Adipose tissue (tissue), 3 donors: ENCODE measurements around the gene TMEM240. TPM values are rescaled to one million over a fixed set of nuclear protein-coding genes. Genes with fewer than 3 reads are reported as not detected.
"Not testable (repeated sequence)": the region's sequence is repeated elsewhere in the genome, so short reads cannot be mapped to it uniquely, and the experiment has no call there.

ENCODE experiments used
- H3K27ac ChIP-seq: one replicate; pipeline ENCODE4 v1.5.1; 2013; ENCODE audit warnings: low read depth, low read length
- WGBS, 3 donors: extraction: QIAGEN DNeasy Blood & Tissue Kit; methylation state at CpG; one replicate each; pipeline ENCODE4 v1.1.7; 2013; 5-methylcytosine and 5-hydroxymethylcytosine counted together
- polyA plus RNA-seq, 3 donors: library from polyadenylated mRNA; stranded (reverse); fragments of 200-250 nt; gene quantifications; one replicate each; pipeline ENCODE4 v1.2.3, GENCODE V29; 2013
- donor health status: healthy with polysubstance abuse.
- donor health status: Bipolar disorder and iron deficiency.
- donor health status: healthy.

Gene TMEM240
- polyA plus RNA-seq, 3 donors, result 0.85 to 4.3 (median 2.1) TPM

- H3K27ac ChIP-seq, result not testable (repeated sequence)
- 95 to 97% (median 96%) methylated on average over 33 to 41 of the region's 46 CpGs for WGBS, 3 donors
Observed at GRCh38 chr1:1484976-1485750, 55.3 kb downstream of the TMEM240 start.

Other genes starting within 250 kb of the TMEM240 start
- gene ACAP3, start 232.7 kb downstream of the TMEM240 start, polyA plus RNA-seq, result 10 to 100 TPM; 14.5 to 35.7 (median 27.5) TPM
- gene PUSL1, start 232.0 kb downstream of the TMEM240 start, polyA plus RNA-seq, result 10 to 100 TPM in 2 of 3 donors, 1 to 10 TPM in 1; 6.6 to 13.5 (median 12.8) TPM
- gene INTS11, start 216.0 kb downstream of the TMEM240 start, polyA plus RNA-seq, result 100 to 1,000 TPM in 1 of 3 donors, 10 to 100 TPM in 2; 92.8 to 117 (median 98.6) TPM
- gene CPTP, start 215.8 kb downstream of the TMEM240 start, polyA plus RNA-seq, result 10 to 100 TPM; 12.3 to 17.4 (median 16.5) TPM
- gene TAS1R3, start 209.3 kb downstream of the TMEM240 start, polyA plus RNA-seq, result under 1 TPM; 0.10 to 0.45 (median 0.19) TPM
- gene DVL1, start 191.2 kb downstream of the TMEM240 start, polyA plus RNA-seq, result 10 to 100 TPM; 42.5 to 54.5 (median 48.9) TPM
- gene MXRA8, start 182.1 kb downstream of the TMEM240 start, polyA plus RNA-seq, result 100 to 1,000 TPM in 1 of 3 donors, 10 to 100 TPM in 2; 11.7 to 104 (median 82.1) TPM
- 100 to 1,000 TPM; 129 to 240 (median 165) TPM for gene AURKAIP1, start 165.4 kb downstream of the TMEM240 start, polyA plus RNA-seq
- 100 to 1,000 TPM; 103 to 173 (median 106) TPM for gene CCNL2, start 141.3 kb downstream of the TMEM240 start, polyA plus RNA-seq
- 100 to 1,000 TPM; 110 to 228 (median 190) TPM for gene MRPL20, start 133.3 kb downstream of the TMEM240 start, polyA plus RNA-seq
- gene ANKRD65, start 119.3 kb downstream of the TMEM240 start, polyA plus RNA-seq, result 10 to 100 TPM in 2 of 3 donors, 1 to 10 TPM in 1; 9.9 to 25.5 (median 10.6) TPM
- gene VWA1, start 104.9 kb downstream of the TMEM240 start, polyA plus RNA-seq, result 10 to 100 TPM in 2 of 3 donors, 1 to 10 TPM in 1; 7.8 to 53.1 (median 42.1) TPM
- 10 to 100 TPM in 1 of 3 donors, 1 to 10 TPM in 1, under 1 TPM in 1; 0.34 to 10.3 (median 2.2) TPM for gene ATAD3C, start 90.9 kb downstream of the TMEM240 start, polyA plus RNA-seq
- gene ATAD3B, start 68.9 kb downstream of the TMEM240 start, polyA plus RNA-seq, result 10 to 100 TPM; 13.6 to 27.5 (median 14.2) TPM
- 10 to 100 TPM; 12.9 to 23.1 (median 14.2) TPM for gene ATAD3A, start 28.5 kb downstream of the TMEM240 start, polyA plus RNA-seq
- gene SSU72, start 34.2 kb upstream of the TMEM240 start, polyA plus RNA-seq, result 100 to 1,000 TPM in 2 of 3 donors, 10 to 100 TPM in 1; 63.1 to 139 (median 133) TPM
- gene FNDC10, start 59.5 kb upstream of the TMEM240 start, polyA plus RNA-seq, result 1 to 10 TPM in 1 of 3 donors, under 1 TPM in 2; 0.52 to 2.2 (median 0.70) TPM
- 10 to 100 TPM; 37.0 to 65.3 (median 41.8) TPM for gene MIB2, start 74.9 kb upstream of the TMEM240 start, polyA plus RNA-seq
- 10 to 100 TPM in 1 of 3 donors, 1 to 10 TPM in 1, under 1 TPM in 1; 0.89 to 24.4 (median 3.4) TPM for gene MMP23B, start 91.5 kb upstream of the TMEM240 start, polyA plus RNA-seq
- 10 to 100 TPM; 17.6 to 35.4 (median 26.6) TPM for gene CDK11B, start 118.4 kb upstream of the TMEM240 start, polyA plus RNA-seq
- 10 to 100 TPM; 15.1 to 19.5 (median 18.5) TPM for gene SLC35E2B, start 152.2 kb upstream of the TMEM240 start, polyA plus RNA-seq
- 10 to 100 TPM; 10.5 to 52.6 (median 21.5) TPM for gene CDK11A, start 183.7 kb upstream of the TMEM240 start, polyA plus RNA-seq
- gene NADK, start 237.8 kb upstream of the TMEM240 start, polyA plus RNA-seq, result 100 to 1,000 TPM in 1 of 3 donors, 10 to 100 TPM in 2; 33.2 to 131 (median 73.2) TPM